ENCODE results near the gene CMIP. TPM values are rescaled to one million over a fixed set of nuclear protein-coding genes. Genes with fewer than 3 reads are reported as not detected.

CMIP gene
- total and polyA plus RNA-seq, 3 experiments from 2014 or later: 1.0 to 24.4 (median 23.6) TPM

DNA sequence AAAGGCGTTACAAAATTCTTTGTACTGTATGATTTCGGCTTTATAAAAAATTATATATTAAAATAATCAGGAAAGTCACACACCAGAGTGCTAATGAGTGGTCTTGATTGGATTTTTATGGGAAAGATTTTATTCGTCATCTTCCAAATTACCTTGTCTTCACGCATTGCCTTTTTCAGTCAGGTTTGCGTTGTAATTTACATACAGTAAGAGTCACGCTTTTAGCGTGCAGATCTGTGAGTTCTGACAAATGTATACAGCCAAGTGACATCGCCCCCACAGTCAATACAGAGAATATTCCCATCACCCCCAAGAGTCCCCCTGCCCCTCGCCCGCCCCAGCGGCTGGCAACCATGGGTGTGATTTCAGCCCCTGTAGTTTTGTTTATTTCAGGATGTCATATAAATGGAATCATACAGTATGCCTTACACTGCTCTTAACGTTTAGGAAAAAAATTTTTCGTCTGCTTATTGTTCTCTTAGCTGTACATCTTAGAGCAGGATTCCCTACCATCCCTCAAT lies 157.7 kb downstream of the CMIP start:
- no peaks in the 10 kb centered on the region for H3K27me3 Mint-ChIP-seq
- no peaks in the 10 kb centered on the region for H3K9me3 ChIP-seq (ENCODE audit: low read length)
- peaks cover 0 to 14% (median 1%) of the 10 kb centered on the region in 3 donors for H3K36me3 Mint-ChIP-seq
- ChIA-PET CTCF (interaction anchor here (0.9 kb wide), 1 partner anchor 9 kb away, joined by 3 read pairs; no protein-coding TSS in a partner anchor), POLR2A (no interaction called here)
- H3K9me3 Mint-ChIP-seq: no peaks in the 10 kb centered on the region
- H3K4me1 Mint-ChIP-seq: peaks cover 9 to 39% (median 17%) of the 10 kb centered on the region in 3 donors
- no peaks in the 10 kb centered on the region for H3K27me3 ChIP-seq (ENCODE audit: insufficient read depth, low read length, poor library complexity, severe bottlenecking)
- H3K27ac ChIP-seq (ENCODE audit: low read depth, low read length): no peak overlapping the region
- H3K4me3 ChIP-seq (ENCODE audit: low read length): no peak overlapping the region
- no peak for DNase-seq
- no peaks in the 10 kb centered on the region for H3K4me1 ChIP-seq (ENCODE audit: insufficient read depth, low read length)
- H3K27ac Mint-ChIP-seq: peak overlapping the region in 2 of 8 donors; percentile 51 to 55
- no peaks in the 10 kb centered on the region for H3K36me3 ChIP-seq (ENCODE audit: insufficient read depth, low read length)
- no peak overlapping the region for H3K4me3 Mint-ChIP-seq

DNA sequence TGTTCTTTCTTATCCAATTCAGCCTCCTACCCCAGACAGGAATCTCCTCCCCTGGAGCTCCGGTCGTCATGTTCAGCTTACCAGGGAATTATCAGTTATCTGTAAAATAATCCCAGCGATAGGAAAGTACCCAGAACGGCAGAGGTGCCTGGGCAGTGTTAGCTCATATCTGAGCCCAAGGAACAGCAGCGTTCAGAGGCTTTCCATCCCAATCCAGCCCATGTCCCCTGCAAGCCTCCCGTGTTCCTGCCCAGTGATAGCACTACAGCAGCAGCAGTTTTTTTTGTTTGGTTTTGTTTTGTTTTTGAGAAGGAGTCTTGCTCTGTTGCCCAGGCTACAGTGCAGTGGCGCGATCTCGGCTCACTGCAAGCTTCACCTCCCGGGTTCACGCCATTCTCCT lies 158.2 kb downstream of the CMIP start:
- peaks cover 0 to 19% (median 1%) of the 10 kb centered on the region in 3 donors for H3K36me3 Mint-ChIP-seq
- peak overlapping the region in 2 of 8 donors; percentile 51 to 55 for H3K27ac Mint-ChIP-seq
- H3K27me3 Mint-ChIP-seq: no peaks in the 10 kb centered on the region
- peaks cover 9 to 37% (median 17%) of the 10 kb centered on the region in 3 donors for H3K4me1 Mint-ChIP-seq
- peaks cover 4% of the 10 kb centered on the region for H3K36me3 ChIP-seq (ENCODE audit: insufficient read depth, low read length)
- CTCF ChIA-PET: interaction anchor here (0.9 kb wide), 1 partner anchor 10 kb away, joined by 3 read pairs; no protein-coding TSS in a partner anchor
- H3K4me1 ChIP-seq (ENCODE audit: insufficient read depth, low read length): no peaks in the 10 kb centered on the region
- no peak overlapping the region for H3K4me3 ChIP-seq (ENCODE audit: low read length)
- H3K27me3 ChIP-seq (ENCODE audit: insufficient read depth, low read length, poor library complexity, severe bottlenecking): no peaks in the 10 kb centered on the region
- H3K27ac ChIP-seq (ENCODE audit: low read depth, low read length): no peak overlapping the region
- DNase-seq: no peak
- H3K9me3 ChIP-seq (ENCODE audit: low read length): no peaks in the 10 kb centered on the region
- no peaks in the 10 kb centered on the region for H3K9me3 Mint-ChIP-seq
- no peak overlapping the region for H3K4me3 Mint-ChIP-seq
- POLR2A ChIA-PET: no interaction called here

DNA sequence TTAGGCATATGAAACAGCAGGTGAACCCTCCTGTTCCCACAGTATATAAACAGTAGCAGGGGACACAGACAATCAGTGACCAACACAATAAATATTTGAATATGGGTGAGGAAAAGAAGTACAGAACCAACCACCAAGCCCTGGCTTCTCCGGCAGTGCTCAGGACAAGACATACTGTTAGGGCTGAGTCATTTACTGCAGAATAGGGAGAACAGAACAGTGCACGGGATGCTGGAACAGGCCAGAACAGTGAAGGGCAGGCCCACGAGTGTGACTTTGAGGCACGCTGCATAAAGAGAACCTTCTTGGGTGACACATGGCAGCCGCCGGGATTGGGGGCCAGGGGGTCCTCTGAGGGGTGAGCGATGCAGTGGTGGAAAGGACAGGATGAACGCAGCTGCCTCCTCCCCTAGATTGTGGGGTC lies 160.4 kb downstream of the CMIP start:
- Histone ChIP-seq H3K27ac (ENCODE audit: low read depth, low read length) (no peak overlapping the region), H3K4me1 (ENCODE audit: insufficient read depth, low read length) (no peaks in the 10 kb centered on the region), H3K9me3 (ENCODE audit: low read length) (no peaks in the 10 kb centered on the region), H3K4me3 (ENCODE audit: low read length) (no peak overlapping the region), H3K36me3 (ENCODE audit: insufficient read depth, low read length) (peaks cover 12% of the 10 kb centered on the region), H3K27me3 (ENCODE audit: insufficient read depth, low read length, poor library complexity, severe bottlenecking) (no peaks in the 10 kb centered on the region)
- no peak overlapping the region for H3K4me3 Mint-ChIP-seq
- DNase-seq: no peak
- H3K9me3 Mint-ChIP-seq: no peaks in the 10 kb centered on the region
- peaks cover 0 to 24% (median 7%) of the 10 kb centered on the region in 3 donors for H3K4me1 Mint-ChIP-seq
- H3K36me3 Mint-ChIP-seq: peaks cover 0 to 32% (median 3%) of the 10 kb centered on the region in 3 donors
- ChIA-PET POLR2A (no interaction called here), CTCF (interaction anchor here (1.2 to 1.3 kb wide), 2 partner anchors 12 to 20 kb away, joined by 4 to 5 read pairs; no protein-coding TSS in a partner anchor)
- H3K27me3 Mint-ChIP-seq: no peaks in the 10 kb centered on the region
- H3K27ac Mint-ChIP-seq: peak overlapping the region in 5 of 8 donors; percentile 13 to 50 (median 42)

DNA sequence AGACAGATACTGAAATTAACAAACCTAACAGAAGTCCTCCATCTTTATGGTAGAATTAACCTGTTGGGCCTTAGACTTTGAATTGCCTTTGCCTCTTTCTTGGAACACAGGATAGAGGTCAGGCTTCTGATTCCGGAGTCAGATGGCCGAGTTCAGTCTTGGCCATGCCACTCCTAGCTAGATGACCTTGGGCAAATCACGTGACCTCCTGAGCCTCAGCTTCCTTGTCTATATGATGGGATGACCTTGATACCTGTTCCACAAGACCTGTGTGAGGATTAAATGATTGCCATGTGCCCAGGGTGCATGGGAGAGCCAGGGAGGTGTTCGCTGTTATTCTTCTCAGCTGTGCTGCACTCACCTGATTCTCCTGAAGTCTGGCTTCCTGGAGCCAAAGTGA lies 161.4 kb downstream of the CMIP start:
- ChIA-PET CTCF (interaction anchor here (1.2 to 1.3 kb wide), 2 partner anchors 11 to 19 kb away, joined by 4 to 5 read pairs; no protein-coding TSS in a partner anchor), POLR2A (no interaction called here)
- peaks cover 0 to 38% (median 3%) of the 10 kb centered on the region in 3 donors for H3K36me3 Mint-ChIP-seq
- no peak for DNase-seq
- H3K27ac Mint-ChIP-seq: peak overlapping the region in 5 of 8 donors; percentile 45 to 78 (median 58)
- Histone ChIP-seq H3K9me3 (ENCODE audit: low read length) (no peaks in the 10 kb centered on the region), H3K36me3 (ENCODE audit: insufficient read depth, low read length) (peaks cover 12% of the 10 kb centered on the region), H3K27ac (ENCODE audit: low read depth, low read length) (no peak overlapping the region), H3K27me3 (ENCODE audit: insufficient read depth, low read length, poor library complexity, severe bottlenecking) (no peaks in the 10 kb centered on the region), H3K4me1 (ENCODE audit: insufficient read depth, low read length) (no peaks in the 10 kb centered on the region), H3K4me3 (ENCODE audit: low read length) (no peak overlapping the region)
- H3K4me1 Mint-ChIP-seq: peaks cover 0 to 20% (median 4%) of the 10 kb centered on the region in 3 donors
- H3K9me3 Mint-ChIP-seq: no peaks in the 10 kb centered on the region
- H3K27me3 Mint-ChIP-seq: no peaks in the 10 kb centered on the region
- H3K4me3 Mint-ChIP-seq: no peak overlapping the region

DNA sequence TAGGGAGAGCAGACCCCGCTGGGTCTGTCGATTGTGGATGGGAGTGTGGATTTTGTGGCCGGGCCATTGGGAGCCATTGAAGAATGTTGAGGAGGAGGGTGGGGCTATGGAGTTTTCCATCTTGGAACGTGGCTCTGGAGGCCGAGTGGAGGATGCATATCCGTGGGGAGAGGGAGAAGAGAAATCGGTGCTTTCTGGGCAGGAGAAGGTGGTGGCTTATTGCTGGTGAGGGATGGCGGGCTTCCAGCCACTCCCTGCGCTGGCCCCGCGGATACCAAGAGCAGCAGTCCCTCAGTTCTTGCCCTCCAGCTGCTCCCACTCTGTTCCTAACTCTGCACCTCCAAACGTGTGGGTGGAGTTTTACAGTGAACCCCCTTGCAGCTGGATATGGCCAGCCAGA lies 162.4 kb downstream of the CMIP start:
- Mint-ChIP-seq H3K9me3 (no peaks in the 10 kb centered on the region), H3K27me3 (no peaks in the 10 kb centered on the region), H3K36me3 (peaks cover 0 to 46% (median 3%) of the 10 kb centered on the region in 3 donors), H3K27ac (peak overlapping the region in 7 of 8 donors; percentile 14 to 89 (median 77)), H3K4me1 (peaks cover 0 to 20% (median 4%) of the 10 kb centered on the region in 3 donors), H3K4me3 (no peak overlapping the region)
- no peaks in the 10 kb centered on the region for H3K4me1 ChIP-seq (ENCODE audit: insufficient read depth, low read length)
- no peak overlapping the region for H3K4me3 ChIP-seq (ENCODE audit: low read length)
- no peak for DNase-seq
- ChIA-PET POLR2A (interaction anchor here (0.5 kb wide), 1 partner anchor 155 kb away, joined by 4 read pairs; no protein-coding TSS in a partner anchor), CTCF (interaction anchor here (1.0 to 1.2 kb wide), 2 partner anchors 10 to 12 kb away, joined by 3 read pairs; no protein-coding TSS in a partner anchor)
- peaks cover 12% of the 10 kb centered on the region for H3K36me3 ChIP-seq (ENCODE audit: insufficient read depth, low read length)
- H3K27me3 ChIP-seq (ENCODE audit: insufficient read depth, low read length, poor library complexity, severe bottlenecking): no peaks in the 10 kb centered on the region
- no peaks in the 10 kb centered on the region for H3K9me3 ChIP-seq (ENCODE audit: low read length)
- H3K27ac ChIP-seq (ENCODE audit: low read depth, low read length): no peak overlapping the region

DNA sequence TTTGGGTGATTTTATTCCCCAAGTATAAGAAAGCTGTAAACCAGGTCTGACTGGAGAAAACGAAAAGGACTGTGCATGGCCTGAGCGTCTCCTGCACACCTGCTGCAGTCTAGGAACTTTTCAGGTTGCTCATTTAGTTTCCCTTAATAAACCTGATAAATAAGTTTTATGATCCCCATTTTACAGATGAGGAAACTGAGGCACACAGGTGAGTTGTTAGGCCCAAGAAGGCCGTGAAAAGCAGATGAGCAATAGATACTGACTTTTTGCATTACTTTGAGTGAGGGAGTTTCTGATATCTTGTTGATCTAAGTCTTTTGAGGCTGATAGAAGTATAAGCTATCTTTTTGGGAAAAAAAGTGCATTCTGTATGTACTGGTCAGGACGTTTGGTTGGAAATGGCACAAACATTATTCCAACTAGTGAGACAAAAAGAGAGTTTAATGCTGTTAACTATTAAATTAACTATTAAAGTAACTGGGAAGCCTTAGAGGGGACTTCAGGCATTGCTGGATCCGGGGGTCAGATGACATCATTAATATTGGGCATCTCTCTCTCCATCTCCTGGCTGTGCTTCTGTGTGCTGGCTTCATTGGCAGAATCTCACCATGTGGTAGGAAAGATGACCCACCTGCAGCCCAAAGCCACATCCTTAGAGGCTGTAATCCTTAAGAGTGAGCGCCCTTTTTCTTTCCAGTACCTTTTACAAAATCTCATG lies 163.4 kb downstream of the CMIP start:
- CTCF ChIA-PET: interaction anchor here (1.0 to 1.3 kb wide), 3 partner anchors 9 to 204 kb away, joined by 3 read pairs; no protein-coding TSS in a partner anchor
- DNase-seq: no peak

DNA sequence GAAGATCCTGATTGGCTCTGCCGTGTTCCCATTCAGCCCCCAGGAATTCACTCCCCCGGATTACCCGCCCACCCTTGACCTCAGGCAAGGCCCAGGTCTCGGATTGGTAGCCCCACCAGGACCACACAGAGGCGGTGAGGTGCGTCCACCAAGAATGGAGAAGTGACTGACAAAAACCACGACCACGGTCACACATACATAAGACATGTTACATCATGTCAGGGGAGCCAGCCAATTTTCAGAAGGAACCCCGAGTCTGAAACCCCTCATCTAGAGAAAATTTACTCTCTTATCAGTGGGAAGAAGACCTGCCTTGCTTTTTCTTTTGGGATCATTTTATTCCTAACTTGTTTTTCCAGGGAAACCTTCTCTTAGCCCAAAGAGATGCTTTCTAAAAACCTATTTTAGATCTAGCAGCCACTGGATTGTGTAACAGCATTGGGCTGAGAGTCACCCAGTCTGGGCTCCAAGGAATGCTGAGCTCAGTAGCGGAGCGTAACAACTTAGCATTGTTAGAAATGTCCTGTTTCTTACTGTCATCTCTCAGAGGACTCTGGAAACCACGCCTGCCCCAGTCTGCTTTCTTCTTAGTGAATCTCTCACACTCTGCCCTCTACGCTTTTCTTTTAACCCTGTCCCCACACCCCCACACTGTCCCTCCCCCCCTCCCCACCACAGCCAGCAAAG lies 164.1 kb downstream of the CMIP start:
- Mint-ChIP-seq H3K27me3 (no peaks in the 10 kb centered on the region), H3K4me3 (peak overlapping the region in 1 of 7 donors; percentile 23), H3K9me3 (no peaks in the 10 kb centered on the region), H3K4me1 (peaks cover 0 to 13% (median 4%) of the 10 kb centered on the region in 3 donors), H3K36me3 (peaks cover 0 to 46% (median 3%) of the 10 kb centered on the region in 3 donors), H3K27ac (peak overlapping the region in 6 of 8 donors; percentile 27 to 78 (median 54))
- Histone ChIP-seq H3K4me1 (ENCODE audit: insufficient read depth, low read length) (no peaks in the 10 kb centered on the region), H3K9me3 (ENCODE audit: low read length) (no peaks in the 10 kb centered on the region), H3K36me3 (ENCODE audit: insufficient read depth, low read length) (peaks cover 12% of the 10 kb centered on the region), H3K27me3 (ENCODE audit: insufficient read depth, low read length, poor library complexity, severe bottlenecking) (no peaks in the 10 kb centered on the region), H3K27ac (ENCODE audit: low read depth, low read length) (no peak overlapping the region), H3K4me3 (ENCODE audit: low read length) (no peak overlapping the region)
- DNase-seq: no peak
- POLR2A ChIA-PET: interaction anchor here (0.6 kb wide), 1 partner anchor 41 kb away, joined by 6 read pairs; no protein-coding TSS in a partner anchor
- CTCF ChIA-PET: interaction anchor here (1.3 kb wide), 1 partner anchor 205 kb away, joined by 3 read pairs; no protein-coding TSS in a partner anchor

More for the DNA sequence above, 163.4 kb downstream of the CMIP start:
- no peaks in the 10 kb centered on the region for H3K27me3 ChIP-seq (ENCODE audit: insufficient read depth, low read length, poor library complexity, severe bottlenecking)
- POLR2A ChIA-PET: no interaction called here
- H3K9me3 ChIP-seq (ENCODE audit: low read length): no peaks in the 10 kb centered on the region
- no peaks in the 10 kb centered on the region for H3K27me3 Mint-ChIP-seq
- H3K9me3 Mint-ChIP-seq: no peaks in the 10 kb centered on the region
- no peaks in the 10 kb centered on the region for H3K4me1 ChIP-seq (ENCODE audit: insufficient read depth, low read length)
- peak overlapping the region in 6 of 8 donors; percentile 12 to 78 (median 64) for H3K27ac Mint-ChIP-seq
- H3K4me3 ChIP-seq (ENCODE audit: low read length): no peak overlapping the region
- no peak overlapping the region for H3K27ac ChIP-seq (ENCODE audit: low read depth, low read length)
- H3K4me1 Mint-ChIP-seq: peaks cover 0 to 16% (median 4%) of the 10 kb centered on the region in 3 donors
- H3K4me3 Mint-ChIP-seq: no peak overlapping the region
- H3K36me3 ChIP-seq (ENCODE audit: insufficient read depth, low read length): peaks cover 12% of the 10 kb centered on the region
- H3K36me3 Mint-ChIP-seq: peaks cover 0 to 46% (median 3%) of the 10 kb centered on the region in 3 donors

All from CD8-positive, alpha-beta memory T cell (primary cell).